Measurements from ENCODE around the gene CPSF6.
"Not testable (repeated sequence)": the region's sequence is repeated elsewhere in the genome, so short reads cannot be mapped to it uniquely, and the experiment has no call there.

The CPSF6 gene

GRCh38 chr12:69254862-69255261, 15.5 kb downstream of the CPSF6 start:
- DNase-seq (ENCODE audit: low read depth, low spot score), result no peak

GRCh38 chr12:69258655-69259054, 19.3 kb downstream of the CPSF6 start:
- no peak for DNase-seq (ENCODE audit: low read depth, low spot score)

- no peak for DNase-seq (ENCODE audit: low read depth, low spot score)
Measured at GRCh38 chr12:69262264-69262974, 23.1 kb downstream of the CPSF6 start.

GRCh38 chr12:69265205-69265604, 25.8 kb downstream of the CPSF6 start:
- DNase-seq (ENCODE audit: low read depth, low spot score), result no peak

- not testable (repeated sequence) for DNase-seq (ENCODE audit: low read depth, low spot score)
Measured at GRCh38 chr12:69265633-69266032, 26.3 kb downstream of the CPSF6 start.

- DNase-seq (ENCODE audit: low read depth, low spot score), result no peak
Measured at GRCh38 chr12:69266036-69266635, 26.8 kb downstream of the CPSF6 start.

- no peak for DNase-seq (ENCODE audit: low read depth, low spot score)
Measured at GRCh38 chr12:69269736-69270135, 30.4 kb downstream of the CPSF6 start.

- DNase-seq (ENCODE audit: low read depth, low spot score), result no peak
Measured at GRCh38 chr12:69272511-69272910, 33.1 kb downstream of the CPSF6 start.

GRCh38 chr12:69274861-69275260, 35.5 kb downstream of the CPSF6 start:
- DNase-seq (ENCODE audit: low read depth, low spot score), result no peak

- DNase-seq (ENCODE audit: low read depth, low spot score), result no peak
Measured at GRCh38 chr12:69275471-69275891, 36.1 kb downstream of the CPSF6 start.

GRCh38 chr12:69278814-69279782, 39.7 kb downstream of the CPSF6 start:
- DNase-seq (ENCODE audit: low read depth, low spot score), result no peak

- no peak for DNase-seq (ENCODE audit: low read depth, low spot score)
Measured at GRCh38 chr12:69284131-69284530, 44.8 kb downstream of the CPSF6 start.

GRCh38 chr12:69287556-69287955, 48.2 kb downstream of the CPSF6 start:
- no peak for DNase-seq (ENCODE audit: low read depth, low spot score)

GRCh38 chr12:69290545-69291277, 51.3 kb downstream of the CPSF6 start:
- peak; percentile 58 for DNase-seq (ENCODE audit: low read depth, low spot score)

- DNase-seq (ENCODE audit: low read depth, low spot score), result no peak
Measured at GRCh38 chr12:69291278-69291593, 51.9 kb downstream of the CPSF6 start.

GRCh38 chr12:69298133-69298532, 58.8 kb downstream of the CPSF6 start:
- no peak for DNase-seq (ENCODE audit: low read depth, low spot score)

GRCh38 chr12:69298947-69299346, 59.6 kb downstream of the CPSF6 start:
- DNase-seq (ENCODE audit: low read depth, low spot score), result no peak

GRCh38 chr12:69304284-69304683, 64.9 kb downstream of the CPSF6 start:
- no peak for DNase-seq (ENCODE audit: low read depth, low spot score)

GRCh38 chr12:69309461-69309860, 70.1 kb downstream of the CPSF6 start:
- no peak for DNase-seq (ENCODE audit: low read depth, low spot score)

- DNase-seq (ENCODE audit: low read depth, low spot score), result no peak
Measured at GRCh38 chr12:69313209-69313608, 73.8 kb downstream of the CPSF6 start.

GRCh38 chr12:69316784-69317183, 77.4 kb downstream of the CPSF6 start:
- DNase-seq (ENCODE audit: low read depth, low spot score), result not testable (repeated sequence)

- DNase-seq (ENCODE audit: low read depth, low spot score), result not testable (repeated sequence)
Measured at GRCh38 chr12:69317233-69317632, 77.9 kb downstream of the CPSF6 start.

All from activated naive CD8-positive, alpha-beta T cell treated with anti-CD3 and anti-CD28 coated beads, Interleukin-2, amount 50 U/mL, for 16 hours (primary cell).